ENCODE results near the gene SHC3. TPM values are rescaled to one million over a fixed set of nuclear protein-coding genes. Genes with fewer than 3 reads are reported as not detected.

The SHC3 gene
- total and polyA plus RNA-seq, 12 donors = 5.6 to 56.7 (median 20.9) TPM

- Histone ChIP-seq H3K4me3 (no peak overlapping the region), H3K36me3 (replicated peaks in 1 of 2) (no peaks in the 10 kb centered on the region), H3K27ac (no peak overlapping the region), H3K4me1 (replicated peaks in 1 of 2) (peaks cover 0 to 7% of the 10 kb centered on the region in 2 donors), H3K27me3 (no peaks in the 10 kb centered on the region), H3K9me3 (replicated peaks in 1 of 3) (no peaks in the 10 kb centered on the region)
- intact Hi-C loops (cut with DNase I) = loop anchor here (10.0 kb wide), 1 partner anchor 265 kb away; no protein-coding TSS in a partner anchor
- DNase-seq = no peak
- WGBS, 4 donors = 81 to 87% (median 82%) methylated on average over 9 to 10 of the region's 10 CpGs
- TF ChIP-seq POLR2A (IDR thresholded peaks at IDR 0.05) = no peak
- TF ChIP-seq CTCF (IDR thresholded peaks at IDR 0.05) = no peak
These were observed 168.6 kb downstream of the SHC3 start for GRCh38 chr9:89010056-89010455.

- 91 to 99% (median 93%) methylated on average over 9 of the region's 9 CpGs for WGBS, 4 donors
- H3K4me3 ChIP-seq = no peak overlapping the region
- no peaks in the 10 kb centered on the region for H3K27me3 ChIP-seq
- TF ChIP-seq POLR2A (IDR thresholded peaks at IDR 0.05) = no peak
- no peak for TF ChIP-seq CTCF (IDR thresholded peaks at IDR 0.05)
- peaks cover 0 to 7% of the 10 kb centered on the region in 2 donors for H3K4me1 ChIP-seq (replicated peaks in 1 of 2)
- H3K36me3 ChIP-seq (replicated peaks in 1 of 2) = no peaks in the 10 kb centered on the region
- H3K27ac ChIP-seq = no peak overlapping the region
- no peaks in the 10 kb centered on the region for H3K9me3 ChIP-seq (replicated peaks in 1 of 3)
- intact Hi-C loops (cut with DNase I) = no loop called here
- no peak for DNase-seq
These were observed 169.1 kb downstream of the SHC3 start for GRCh38 chr9:89009546-89009840.

- intact Hi-C loops (cut with DNase I) = no loop called here
- Histone ChIP-seq H3K4me3 (no peak overlapping the region), H3K27me3 (no peaks in the 10 kb centered on the region), H3K4me1 (replicated peaks in 1 of 2) (peaks cover 0 to 7% of the 10 kb centered on the region in 2 donors), H3K36me3 (replicated peaks in 1 of 2) (no peaks in the 10 kb centered on the region), H3K9me3 (replicated peaks in 1 of 3) (no peaks in the 10 kb centered on the region), H3K27ac (no peak overlapping the region)
- DNase-seq = peak in 1 of 7 donors; percentile 13
- TF ChIP-seq POLR2A (IDR thresholded peaks at IDR 0.05) (no peak), CTCF (IDR thresholded peaks at IDR 0.05) (peak in 1 of 6 experiments; percentile 15)
- WGBS, 4 donors = 76 to 94% (median 83%) methylated on average over 12 of the region's 12 CpGs
These were observed 169.7 kb downstream of the SHC3 start for GRCh38 chr9:89008744-89009545.

GRCh38 chr9:89008055-89008743, 170.4 kb downstream of the SHC3 start:
- DNase-seq = peak in 1 of 7 donors; percentile 14
- H3K27me3 ChIP-seq = no peaks in the 10 kb centered on the region
- H3K4me1 ChIP-seq (replicated peaks in 1 of 2) = peaks cover 0 to 7% of the 10 kb centered on the region in 2 donors
- TF ChIP-seq POLR2A (IDR thresholded peaks at IDR 0.05) (no peak), CTCF (IDR thresholded peaks at IDR 0.05) (no peak)
- 82 to 87% (median 85%) methylated on average over 5 to 9 of the region's 9 CpGs for WGBS, 4 donors
- H3K36me3 ChIP-seq (replicated peaks in 1 of 2) = no peaks in the 10 kb centered on the region
- no peak overlapping the region for H3K4me3 ChIP-seq
- no peak overlapping the region for H3K27ac ChIP-seq
- H3K9me3 ChIP-seq (replicated peaks in 1 of 3) = no peaks in the 10 kb centered on the region
- intact Hi-C loops (cut with DNase I) = no loop called here
